Right lung (tissue), 10 donors: ENCODE data around the gene CENPQ. TPM values are rescaled to one million over a fixed set of nuclear protein-coding genes. Genes with fewer than 3 reads are reported as not detected.
"Not testable (repeated sequence)": the region's sequence is repeated elsewhere in the genome, so short reads cannot be mapped to it uniquely, and the experiment has no call there.

ENCODE experiments used
- DNase-seq, 2 donors: peaks; one replicate each; pipeline ENCODE4 v3.0.0-alpha.2; 2013
- long read RNA-seq, 8 donors: transcript quantifications; one replicate each; lab custom pipeline, GENCODE V29; 2026
- polyA plus RNA-seq, 5 donors: library from polyadenylated mRNA; unstranded; fragments of 120-200 nt; gene quantifications; one replicate each; pipeline versions ENCODE4 v1.2.1 to v1.2.3, GENCODE V29; 2013; ENCODE audit warnings: inconsistent platforms in 1 of 5, low replicate concordance in 1 of 5; ENCODE audit not compliant: insufficient read length in 5 of 5, insufficient read depth in 1 of 5

CENPQ gene
- polyA plus RNA-seq: 10 to 100 TPM in 4 of 5 donors, 1 to 10 TPM in 1; 9.4 to 21.1 (median 16.3) TPM
- long read RNA-seq, donor 1, partial matches to known transcripts: 0 of 1 reads
- long read RNA-seq, donor 1, other reads (novel, unspliced or antisense): 0 of 1 reads
- long read RNA-seq, donor 2, partial matches to known transcripts: 0 of 2 reads
- long read RNA-seq, donor 2, other reads (novel, unspliced or antisense): 0 of 2 reads
- long read RNA-seq, donor 3: 0 reads
- long read RNA-seq, donor 4, partial matches to known transcripts: 0 of 2 reads
- long read RNA-seq, donor 4, other reads (novel, unspliced or antisense): 0 of 2 reads
- long read RNA-seq, donor 5, partial matches to known transcripts: 6 of 7 reads
- long read RNA-seq, donor 5, other reads (novel, unspliced or antisense): 0 of 7 reads
- long read RNA-seq, donor 6: 0 reads
- long read RNA-seq, donor 7: 0 reads
- long read RNA-seq, donor 8, partial matches to known transcripts: 0 of 1 reads
- long read RNA-seq, donor 8, other reads (novel, unspliced or antisense): 0 of 1 reads

- DNase-seq: peak; percentile 91 to 95
Observed at GRCh38 chr6:49462927-49463611, at the start of gene CENPQ, which contains the start of gene MMUT. TSS of gene CENPQ (plus strand) at chr6:49463370. CDS start at chr6:49470177, 6,807 bp downstream. TSS of gene MMUT (minus strand) at chr6:49463253. CDS start at chr6:49459466, 3,787 bp downstream.

GRCh38 chr6:49415358-49415757 is 47.8 kb upstream of the CENPQ start:
- no peak for DNase-seq

GRCh38 chr6:49416195-49416594 is 47.0 kb upstream of the CENPQ start:
- no peak for DNase-seq

GRCh38 chr6:49423817-49424216 is 39.4 kb upstream of the CENPQ start:
- DNase-seq: no peak

DNA sequence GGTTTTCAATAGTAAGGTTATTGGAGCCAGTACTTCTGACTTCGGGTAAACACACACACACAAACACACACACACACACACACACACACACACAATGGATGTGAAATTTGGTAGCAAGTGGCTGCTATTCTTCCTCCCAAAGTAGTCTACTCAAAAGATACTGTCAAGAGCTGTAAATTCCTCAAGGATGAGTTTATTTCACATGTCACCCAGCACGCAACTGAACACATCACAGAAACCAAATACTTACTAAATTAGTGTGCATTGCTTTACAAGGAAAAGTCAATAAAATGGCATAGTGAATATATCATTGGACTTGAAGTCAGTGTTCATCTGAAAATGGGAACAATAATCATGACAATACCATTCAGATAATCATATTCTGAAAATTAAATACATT is 33.0 kb upstream of the CENPQ start:
- no peak for DNase-seq

DNA sequence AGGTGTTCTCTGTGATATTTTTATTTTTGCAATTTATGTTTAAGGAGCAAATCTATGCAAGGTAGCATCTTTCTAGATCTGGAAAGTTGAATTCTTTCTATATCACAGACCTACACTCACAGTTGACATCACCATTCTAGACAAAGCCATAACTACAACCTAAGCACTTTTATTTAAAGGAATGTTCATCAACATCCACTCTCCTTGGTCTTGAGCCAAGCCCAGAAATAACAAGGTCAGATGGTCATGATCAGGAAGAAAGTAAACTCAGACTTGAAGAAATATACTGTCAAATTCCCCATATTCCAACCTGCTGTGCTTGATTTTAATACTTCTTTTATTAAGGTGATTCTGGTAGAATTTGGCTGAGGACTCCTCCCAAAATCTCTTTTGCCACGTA is 32.3 kb upstream of the CENPQ start:
- no peak for DNase-seq

DNA sequence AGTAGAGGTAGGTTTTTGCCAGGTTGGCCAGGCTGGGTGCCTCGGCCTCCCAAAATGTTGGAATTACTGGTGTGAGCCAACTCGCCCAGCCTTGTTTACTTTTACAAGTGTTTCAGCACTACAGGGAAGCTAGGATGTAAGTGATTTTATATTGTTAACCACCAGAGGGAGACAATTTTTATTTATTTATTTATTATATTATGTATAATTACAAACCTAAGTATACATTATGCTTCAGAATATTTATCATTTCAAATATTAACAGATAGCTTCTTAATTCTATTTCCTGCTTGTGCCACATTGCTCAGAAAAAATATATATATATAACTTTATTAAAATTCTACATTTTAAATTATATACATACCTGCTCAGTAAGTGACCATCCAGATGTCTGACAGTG is 9.9 kb upstream of the CENPQ start:
- no peak for DNase-seq

DNA sequence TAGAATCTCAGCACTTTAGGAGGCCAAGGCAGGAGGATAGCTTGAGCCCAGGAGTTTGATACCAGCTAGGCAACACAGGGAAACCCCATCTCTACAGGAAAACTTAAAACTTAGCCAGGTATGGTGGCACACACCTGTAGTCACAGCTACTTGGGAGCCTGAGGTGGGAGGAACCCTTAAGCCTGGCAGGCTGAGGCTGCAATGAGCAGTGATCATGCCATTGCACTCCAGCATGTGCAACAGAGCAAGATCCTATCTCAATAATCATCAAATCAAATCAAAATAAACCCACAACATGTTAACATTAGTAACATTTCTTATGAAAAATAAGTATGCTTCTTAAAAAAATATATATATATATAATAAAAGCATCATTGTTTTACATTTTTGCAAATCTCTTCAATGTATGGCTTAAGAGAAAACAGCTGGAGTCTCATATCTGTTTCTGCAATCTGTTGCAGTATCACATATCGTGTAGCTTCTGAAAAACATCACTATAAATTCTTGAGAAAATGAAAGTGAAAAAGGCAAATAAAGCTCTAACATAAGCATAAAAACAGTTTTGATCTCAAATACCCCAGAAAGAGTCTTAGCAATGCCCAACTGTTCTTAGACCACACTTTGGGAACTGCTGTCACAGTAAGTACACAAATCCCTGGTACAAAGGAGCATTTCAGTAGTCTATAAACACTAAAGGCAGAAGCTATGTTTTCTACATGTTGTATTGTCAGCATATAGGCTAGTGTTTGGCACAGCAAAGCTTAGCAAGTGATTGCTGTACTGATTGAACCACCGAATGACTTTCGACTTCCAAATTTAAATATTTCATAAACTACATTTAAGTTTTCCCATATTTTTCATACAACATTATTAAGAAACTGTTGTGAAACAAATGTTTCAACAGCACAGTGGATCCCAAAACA is 8.1 kb upstream of the CENPQ start:
- no peak for DNase-seq

DNA sequence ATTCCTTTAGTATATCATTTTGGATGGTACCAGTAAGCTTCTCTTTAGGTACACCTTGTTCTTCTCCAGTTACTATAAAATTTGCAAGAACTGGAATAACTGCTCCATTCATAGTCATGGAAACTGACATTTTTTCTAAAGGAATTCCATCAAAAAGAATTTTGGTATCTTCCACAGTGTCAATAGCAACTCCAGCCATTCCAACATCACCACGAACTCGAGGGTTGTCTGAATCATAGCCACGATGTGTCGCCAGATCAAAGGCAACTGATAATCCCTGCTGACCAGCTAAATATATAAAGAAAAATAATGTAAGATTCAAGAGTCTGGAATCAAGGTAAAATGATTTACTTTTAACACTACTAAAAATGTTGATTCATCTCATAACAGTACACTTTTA is 5.4 kb upstream of the CENPQ start:
- DNase-seq: no peak

DNA sequence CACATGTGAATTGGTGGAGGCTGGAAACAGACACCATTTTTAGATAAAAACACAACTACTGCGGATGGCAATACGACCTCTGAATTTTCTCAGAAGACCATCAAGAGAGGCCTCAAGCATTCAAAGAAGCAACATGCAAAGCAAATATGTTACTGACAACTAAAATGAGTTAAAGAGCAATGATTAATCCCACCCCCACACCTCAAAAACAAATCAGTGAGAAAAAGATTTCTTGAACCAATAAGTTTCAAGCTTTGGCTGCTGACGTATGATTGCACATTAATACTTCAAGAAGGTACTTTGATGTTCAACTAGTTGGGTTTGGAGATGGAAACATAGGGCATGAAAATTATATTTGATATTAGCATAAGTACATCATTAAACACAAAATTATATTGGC is 1.1 kb upstream of the CENPQ start:
- peak; percentile 6 to 15 for DNase-seq

DNA sequence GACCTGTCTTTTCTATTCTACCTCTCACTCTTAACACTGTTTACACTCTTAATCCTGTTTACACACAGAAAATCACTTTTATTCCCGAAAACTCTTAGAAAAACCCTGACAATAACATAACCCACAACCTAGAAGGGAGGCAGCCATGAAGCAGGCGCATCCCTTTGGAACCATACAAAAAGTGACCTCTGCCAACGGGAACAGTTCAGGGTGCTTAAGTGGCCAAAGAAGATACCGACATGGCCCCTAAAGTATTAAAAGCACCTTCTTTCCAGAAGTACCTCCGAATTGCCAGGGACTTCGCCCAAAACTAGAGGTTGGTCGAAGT is 607 bp upstream of the CENPQ start:
- peak in 1 of 2 donors; percentile 15 for DNase-seq

- no peak for DNase-seq
Observed at GRCh38 chr6:49463612-49463967, 420 bp downstream of the CENPQ start.

- no peak for DNase-seq
Observed at GRCh38 chr6:49464691-49465090, 1.5 kb downstream of the CENPQ start.

DNA sequence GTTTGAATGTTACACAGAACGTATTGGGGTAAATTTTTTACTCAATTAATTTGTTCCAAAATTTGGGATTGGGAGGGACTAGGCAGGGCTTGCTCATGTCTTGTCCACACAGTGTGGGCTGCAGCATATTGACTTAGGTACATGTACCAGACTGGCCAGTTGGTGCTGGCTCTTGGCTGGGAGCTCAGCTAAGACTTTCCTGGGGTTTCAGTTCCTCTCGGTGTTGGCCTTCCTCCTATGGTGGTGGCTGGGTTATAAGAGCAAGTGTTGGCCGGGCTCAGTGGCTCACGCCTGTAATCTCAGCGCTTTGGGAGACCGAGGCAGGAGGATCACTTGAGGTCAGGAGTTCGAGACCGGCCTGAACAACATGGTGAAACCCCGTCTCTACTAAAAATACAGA is 4.9 kb downstream of the CENPQ start:
- DNase-seq: no peak

DNA sequence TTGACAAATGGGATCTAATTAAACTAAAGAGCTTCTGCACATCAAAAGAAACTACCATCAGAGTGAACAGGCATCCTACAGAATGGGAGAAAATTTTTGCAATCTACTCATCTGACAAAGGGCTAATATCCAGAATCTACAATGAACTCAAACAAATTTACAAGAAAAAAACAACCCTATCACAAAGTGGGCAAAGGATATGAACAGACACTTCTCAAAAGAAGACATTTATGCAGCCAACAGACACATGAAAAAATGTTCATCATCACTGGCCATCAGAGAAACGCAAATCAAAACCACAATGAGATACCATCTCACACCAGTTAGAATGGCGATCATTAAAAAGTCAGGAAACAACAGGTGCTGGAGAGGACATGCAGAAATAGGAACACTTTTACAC is 13.4 kb downstream of the CENPQ start:
- not testable (repeated sequence) for DNase-seq

GRCh38 chr6:49479308-49479970 is 16.3 kb downstream of the CENPQ start:
- DNase-seq: no peak

GRCh38 chr6:49481846-49482245 is 18.7 kb downstream of the CENPQ start:
- DNase-seq: not testable (repeated sequence)

GRCh38 chr6:49483380-49483779 is 20.2 kb downstream of the CENPQ start:
- not testable (repeated sequence) for DNase-seq

- DNase-seq: no peak
Observed at GRCh38 chr6:49490633-49491032, 27.5 kb downstream of the CENPQ start.

DNA sequence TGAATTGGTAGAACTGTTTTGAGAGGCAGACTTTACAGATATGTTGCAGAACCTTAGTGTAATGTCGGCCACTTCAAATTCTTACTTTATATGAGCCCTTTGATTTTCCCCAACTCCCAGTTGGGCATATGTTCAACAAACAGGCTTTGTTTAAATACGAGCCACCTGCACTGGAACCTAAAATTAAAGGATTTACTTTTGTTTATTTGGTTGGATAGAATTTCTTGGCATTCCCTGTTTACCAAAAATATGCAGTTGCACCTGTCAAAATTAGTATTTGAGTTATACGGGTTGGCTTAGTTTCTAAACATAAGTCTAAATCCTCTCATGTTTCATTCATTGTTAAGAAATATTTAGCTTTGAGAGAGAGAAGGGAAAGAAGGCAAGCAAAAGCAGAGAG is 34.1 kb downstream of the CENPQ start:
- DNase-seq: no peak

GRCh38 chr6:49499126-49499525 is 36.0 kb downstream of the CENPQ start:
- no peak for DNase-seq
